ENCODE results near the gene CEP162.
"Not testable (repeated sequence)": the region's sequence is repeated elsewhere in the genome, so short reads cannot be mapped to it uniquely, and the experiment has no call there.

CEP162 gene

GRCh38 chr6:84182001-84182400 lies 45.4 kb downstream of the CEP162 start:
- no peaks in the 10 kb centered on the region for H3K36me3 ChIP-seq (replicated peaks)
- TF ChIP-seq, protein P1, sequence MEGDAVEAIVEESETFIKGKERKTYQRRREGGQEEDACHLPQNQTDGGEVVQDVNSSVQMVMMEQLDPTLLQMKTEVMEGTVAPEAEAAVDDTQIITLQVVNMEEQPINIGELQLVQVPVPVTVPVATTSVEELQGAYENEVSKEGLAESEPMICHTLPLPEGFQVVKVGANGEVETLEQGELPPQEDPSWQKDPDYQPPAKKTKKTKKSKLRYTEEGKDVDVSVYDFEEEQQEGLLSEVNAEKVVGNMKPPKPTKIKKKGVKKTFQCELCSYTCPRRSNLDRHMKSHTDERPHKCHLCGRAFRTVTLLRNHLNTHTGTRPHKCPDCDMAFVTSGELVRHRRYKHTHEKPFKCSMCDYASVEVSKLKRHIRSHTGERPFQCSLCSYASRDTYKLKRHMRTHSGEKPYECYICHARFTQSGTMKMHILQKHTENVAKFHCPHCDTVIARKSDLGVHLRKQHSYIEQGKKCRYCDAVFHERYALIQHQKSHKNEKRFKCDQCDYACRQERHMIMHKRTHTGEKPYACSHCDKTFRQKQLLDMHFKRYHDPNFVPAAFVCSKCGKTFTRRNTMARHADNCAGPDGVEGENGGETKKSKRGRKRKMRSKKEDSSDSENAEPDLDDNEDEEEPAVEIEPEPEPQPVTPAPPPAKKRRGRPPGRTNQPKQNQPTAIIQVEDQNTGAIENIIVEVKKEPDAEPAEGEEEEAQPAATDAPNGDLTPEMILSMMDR (IDR thresholded peaks at IDR 0.05; ENCODE audit: low read depth, low read length, missing control alignments) = no peak
- H3K4me3 ChIP-seq (ENCODE audit: low read depth, low read length) = no peak overlapping the region
- DNase-seq = no peak
- no peak overlapping the region for H3K27ac ChIP-seq
- no peaks in the 10 kb centered on the region for H3K27me3 ChIP-seq (replicated peaks)
- in situ Hi-C loops (cut with HindIII; ENCODE audit: low pct_ligation_motif_present, low sequenced_read_pairs) = no loop called here

DNA sequence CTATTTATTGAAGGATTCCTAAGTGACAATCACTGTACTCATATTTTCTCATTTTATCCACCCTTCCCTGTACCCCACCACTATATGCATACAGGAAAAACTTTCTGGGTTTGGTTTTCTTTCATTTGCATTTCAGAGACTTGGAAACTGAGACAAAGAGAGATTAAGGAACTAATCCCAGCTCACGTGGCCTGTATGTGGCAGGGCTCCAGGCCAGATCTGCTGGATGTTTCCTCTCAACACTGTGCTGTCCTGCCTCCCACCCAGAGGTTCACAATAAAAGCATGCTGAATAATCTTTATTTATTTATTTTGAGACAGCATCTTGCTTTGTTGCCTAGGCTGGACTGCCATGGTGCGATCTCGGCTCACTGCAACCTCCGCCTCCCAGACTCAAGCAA lies 50.2 kb downstream of the CEP162 start:
- Histone ChIP-seq H3K36me3 (replicated peaks) (no peaks in the 10 kb centered on the region), H3K27ac (no peak overlapping the region), H3K27me3 (replicated peaks) (no peaks in the 10 kb centered on the region), H3K4me3 (ENCODE audit: low read depth, low read length) (no peak overlapping the region)
- in situ Hi-C loops (cut with HindIII; ENCODE audit: low pct_ligation_motif_present, low sequenced_read_pairs) = no loop called here
- TF ChIP-seq, protein P1 (IDR thresholded peaks at IDR 0.05; ENCODE audit: low read depth, low read length, missing control alignments) = no peak
- DNase-seq = no peak

DNA sequence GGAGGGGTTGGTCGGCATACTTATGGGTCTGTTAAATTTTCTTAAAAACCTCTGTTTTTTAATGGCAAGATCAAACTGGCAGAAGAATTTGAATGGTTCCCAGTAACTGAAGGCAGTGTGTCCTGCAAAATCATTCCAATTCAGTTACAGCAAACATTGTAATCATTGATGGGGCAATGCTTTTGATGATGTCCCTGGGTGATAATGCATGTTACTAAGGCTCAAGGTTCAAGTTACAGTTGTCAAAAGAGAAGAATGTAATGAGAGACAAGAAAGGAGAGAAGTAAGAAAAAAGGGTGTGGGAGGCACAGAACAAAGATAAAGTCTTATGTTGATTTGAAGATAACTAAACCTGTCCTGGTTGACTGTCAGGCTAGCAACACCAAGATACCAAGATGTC lies 54.9 kb downstream of the CEP162 start:
- DNase-seq = no peak
- Histone ChIP-seq H3K27ac (no peak overlapping the region), H3K27me3 (replicated peaks) (no peaks in the 10 kb centered on the region), H3K4me3 (ENCODE audit: low read depth, low read length) (no peak overlapping the region), H3K36me3 (replicated peaks) (no peaks in the 10 kb centered on the region)
- TF ChIP-seq, protein P1 (IDR thresholded peaks at IDR 0.05; ENCODE audit: low read depth, low read length, missing control alignments) = no peak
- in situ Hi-C loops (cut with HindIII; ENCODE audit: low pct_ligation_motif_present, low sequenced_read_pairs) = no loop called here

DNA sequence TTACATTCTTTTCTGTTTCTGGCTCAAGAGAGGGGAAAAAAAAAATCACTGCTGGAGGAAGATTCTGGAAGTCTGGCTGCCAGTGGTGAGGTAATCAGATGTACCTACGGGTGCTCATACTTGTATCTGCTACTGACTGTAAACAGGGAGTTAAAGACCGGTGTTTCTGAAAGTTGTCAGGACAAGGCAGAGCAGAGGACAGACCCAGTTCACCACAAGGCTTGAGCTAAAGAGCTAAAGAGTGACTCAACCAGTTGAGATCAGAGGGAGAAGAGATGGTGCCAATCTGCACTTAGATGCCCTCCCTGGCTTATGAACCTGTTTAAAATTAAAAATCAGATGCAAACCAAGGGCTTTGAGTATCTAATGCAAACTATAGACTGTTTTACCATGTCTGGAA lies 55.4 kb downstream of the CEP162 start:
- Histone ChIP-seq H3K36me3 (replicated peaks) (no peaks in the 10 kb centered on the region), H3K27me3 (replicated peaks) (no peaks in the 10 kb centered on the region), H3K4me3 (ENCODE audit: low read depth, low read length) (no peak overlapping the region), H3K27ac (no peak overlapping the region)
- no peak for DNase-seq
- in situ Hi-C loops (cut with HindIII; ENCODE audit: low pct_ligation_motif_present, low sequenced_read_pairs) = no loop called here
- TF ChIP-seq, protein P1 (IDR thresholded peaks at IDR 0.05; ENCODE audit: low read depth, low read length, missing control alignments) = no peak

DNA sequence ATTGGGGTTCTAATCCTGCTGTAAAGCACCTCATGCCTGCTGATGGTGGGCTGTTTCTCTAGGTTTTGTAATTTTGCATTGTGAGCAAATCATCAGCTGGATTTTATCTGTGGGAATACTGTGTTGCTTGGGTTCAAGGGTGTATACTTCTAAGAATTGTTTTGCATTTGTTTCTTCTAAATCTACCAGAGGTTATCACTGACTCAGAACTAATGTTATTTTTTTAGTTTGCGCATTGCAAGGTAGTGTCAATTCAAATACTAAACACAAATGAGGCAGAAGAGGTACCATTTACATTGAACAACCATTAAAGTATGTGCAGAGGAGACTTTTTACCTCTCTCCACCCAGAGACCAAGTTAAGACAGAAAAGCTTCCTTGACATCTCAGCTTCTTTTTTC lies 60.0 kb downstream of the CEP162 start:
- in situ Hi-C loops (cut with HindIII; ENCODE audit: low pct_ligation_motif_present, low sequenced_read_pairs) = no loop called here
- H3K36me3 ChIP-seq (replicated peaks) = no peaks in the 10 kb centered on the region
- DNase-seq = no peak

DNA sequence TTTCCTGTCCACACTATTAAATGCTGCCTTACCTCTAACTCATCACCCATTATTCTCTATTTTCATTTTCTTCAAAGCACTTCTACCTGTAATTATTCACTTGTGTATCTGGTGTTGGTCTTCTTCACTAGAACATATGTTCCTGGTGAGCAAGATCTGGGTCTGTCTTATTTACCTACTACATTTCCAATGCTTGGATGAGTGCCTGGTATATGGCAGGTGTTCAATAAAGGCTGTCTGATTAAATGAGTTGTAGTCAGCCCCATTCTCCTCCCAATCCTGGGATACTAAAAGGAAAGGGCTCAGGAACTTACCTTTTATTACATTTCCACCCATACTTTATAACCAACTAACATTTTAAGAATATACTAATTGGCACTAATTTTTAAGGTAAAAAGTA lies 61.0 kb downstream of the CEP162 start:
- no peak overlapping the region for H3K27ac ChIP-seq
- H3K27me3 ChIP-seq (replicated peaks) = no peaks in the 10 kb centered on the region
- no peak overlapping the region for H3K4me3 ChIP-seq (ENCODE audit: low read depth, low read length)
- H3K36me3 ChIP-seq (replicated peaks) = no peaks in the 10 kb centered on the region
- in situ Hi-C loops (cut with HindIII; ENCODE audit: low pct_ligation_motif_present, low sequenced_read_pairs) = no loop called here
- TF ChIP-seq, protein P1 (IDR thresholded peaks at IDR 0.05; ENCODE audit: low read depth, low read length, missing control alignments) = no peak
- no peak for DNase-seq

More for the DNA sequence above, 60.0 kb downstream of the CEP162 start:
- TF ChIP-seq, protein P1 (IDR thresholded peaks at IDR 0.05; ENCODE audit: low read depth, low read length, missing control alignments) = no peak
- H3K27ac ChIP-seq = no peak overlapping the region
- no peak overlapping the region for H3K4me3 ChIP-seq (ENCODE audit: low read depth, low read length)
- no peaks in the 10 kb centered on the region for H3K27me3 ChIP-seq (replicated peaks)

DNA sequence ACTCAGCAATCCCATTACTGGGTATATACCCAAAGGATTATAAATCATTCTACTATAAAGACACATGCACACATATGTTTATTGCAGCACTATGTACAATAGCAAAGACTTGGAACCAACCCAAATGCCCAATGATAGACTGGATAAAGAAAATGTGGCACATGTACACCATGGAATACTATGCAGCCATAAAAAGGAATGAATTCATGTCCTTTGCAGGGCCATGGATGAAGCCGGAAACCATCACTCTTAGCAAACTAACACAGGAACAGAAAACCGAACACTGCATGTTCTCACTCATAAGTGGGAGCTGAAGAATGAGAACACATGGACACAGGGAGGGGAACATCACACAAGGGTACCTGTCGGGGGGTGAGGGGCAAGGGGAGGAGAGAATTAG lies 63.1 kb downstream of the CEP162 start:
- H3K27me3 ChIP-seq (replicated peaks); H3K36me3 ChIP-seq (replicated peaks); H3K27ac ChIP-seq; DNase-seq; in situ Hi-C loops (cut with HindIII; ENCODE audit: low pct_ligation_motif_present, low sequenced_read_pairs); H3K4me3 ChIP-seq (ENCODE audit: low read depth, low read length): not testable (repeated sequence)
